ENCODE data around the gene CDH26.

DNA sequence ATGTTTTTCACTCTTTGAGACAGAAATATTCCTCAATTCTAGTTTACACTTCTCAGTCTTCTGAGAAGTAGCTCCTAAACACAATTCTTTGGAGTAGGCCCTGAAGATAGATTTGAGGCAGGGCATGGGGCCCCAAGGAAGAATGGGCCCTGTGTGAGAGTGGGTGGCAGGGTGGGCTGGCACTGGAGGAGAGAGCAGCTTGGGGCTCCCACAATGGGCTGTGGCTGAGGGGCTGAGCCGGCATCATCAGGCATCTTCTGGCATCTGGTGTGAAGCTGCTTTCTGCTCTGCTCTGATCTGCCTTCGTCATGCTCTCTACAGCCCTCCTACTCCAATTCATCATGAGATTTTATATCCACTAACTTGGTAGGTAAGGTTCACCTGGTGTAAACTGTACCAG, 88.2 kb downstream of the CDH26 start:
- TF ChIP-seq, protein P1, sequence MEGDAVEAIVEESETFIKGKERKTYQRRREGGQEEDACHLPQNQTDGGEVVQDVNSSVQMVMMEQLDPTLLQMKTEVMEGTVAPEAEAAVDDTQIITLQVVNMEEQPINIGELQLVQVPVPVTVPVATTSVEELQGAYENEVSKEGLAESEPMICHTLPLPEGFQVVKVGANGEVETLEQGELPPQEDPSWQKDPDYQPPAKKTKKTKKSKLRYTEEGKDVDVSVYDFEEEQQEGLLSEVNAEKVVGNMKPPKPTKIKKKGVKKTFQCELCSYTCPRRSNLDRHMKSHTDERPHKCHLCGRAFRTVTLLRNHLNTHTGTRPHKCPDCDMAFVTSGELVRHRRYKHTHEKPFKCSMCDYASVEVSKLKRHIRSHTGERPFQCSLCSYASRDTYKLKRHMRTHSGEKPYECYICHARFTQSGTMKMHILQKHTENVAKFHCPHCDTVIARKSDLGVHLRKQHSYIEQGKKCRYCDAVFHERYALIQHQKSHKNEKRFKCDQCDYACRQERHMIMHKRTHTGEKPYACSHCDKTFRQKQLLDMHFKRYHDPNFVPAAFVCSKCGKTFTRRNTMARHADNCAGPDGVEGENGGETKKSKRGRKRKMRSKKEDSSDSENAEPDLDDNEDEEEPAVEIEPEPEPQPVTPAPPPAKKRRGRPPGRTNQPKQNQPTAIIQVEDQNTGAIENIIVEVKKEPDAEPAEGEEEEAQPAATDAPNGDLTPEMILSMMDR (IDR thresholded peaks at IDR 0.05) = no peak
- TF ChIP-seq POLR2A (IDR thresholded peaks at IDR 0.05) = no peak

All from body of pancreas (tissue), 4 donors.